Right cardiac atrium (tissue), 5 donors: ENCODE measurements around the gene SDCCAG8. TPM values are rescaled to one million over a fixed set of nuclear protein-coding genes. Genes with fewer than 3 reads are reported as not detected.
A peak's percentile ranks its signal among the peaks of the same experiment; 100 is the strongest.

ENCODE experiments used
- ATAC-seq, 2 donors: fragments of 200-7000 bp; cut with Tn5 transposase; one replicate each; pipeline versions ENCODE4 v1.8.0 to v1.9.1; 2020; ENCODE audit warnings: moderate library complexity in 2 of 2, mild to moderate bottlenecking in 1 of 2
- DNase-seq, 3 donors: peaks; one replicate each; pipeline ENCODE4 v3.0.0-alpha.2; 2020
- H3K27ac ChIP-seq: one replicate; pipeline ENCODE4 v1.5.1; 2013; ENCODE audit warnings: mild to moderate bottlenecking, low read length, control low read depth, moderate library complexity
- H3K27me3 ChIP-seq: one replicate; pipeline ENCODE4 v1.6.1; 2013; ENCODE audit not compliant: control insufficient read depth, insufficient read depth
- H3K4me1 ChIP-seq: one replicate; pipeline ENCODE4 v1.6.1; 2013; ENCODE audit warnings: low read length; ENCODE audit not compliant: control insufficient read depth, insufficient read depth
- H3K4me3 ChIP-seq: one replicate; pipeline ENCODE4 v1.5.1; 2013; ENCODE audit warnings: low read length, control low read depth
- H3K9me3 ChIP-seq: one replicate; pipeline ENCODE4 v1.6.1; 2013; ENCODE audit warnings: low read length; ENCODE audit not compliant: control insufficient read depth
- WGBS: extraction: QIAGEN DNeasy Blood & Tissue Kit; methylation state at CpG from one replicate; pipeline ENCODE4 v1.1.7; 2013; 5-methylcytosine and 5-hydroxymethylcytosine counted together
- intact Hi-C, 4 donors: fragments of 100-400 bp; cut with DNase I; formaldehyde crosslinking; loops; one replicate each; pipeline versions ENCODE4 v1.11.0 to v1.14.0; 2022 to 2023
- polyA plus RNA-seq: library from polyadenylated mRNA; stranded (reverse); fragments of 200-250 nt; gene quantifications from one replicate; pipeline ENCODE4 v1.2.3, GENCODE V29; 2013
- total RNA-seq, 4 donors: library from RNA; stranded (reverse); fragmentation: NEBNext Ultra II Directional; extraction: Animal tissue kit (Norgen Biotek cat#: 25700); gene quantifications; one replicate each; pipeline ENCODE4 v1.2.1, GENCODE V29; 2021
- donor health status: healthy with polysubstance abuse.
- donor health status: DM: no; HTN: yes; CAD: no.
- donor health status: DM: no; HTN: no; CAD: no.
- donor health status: DM: no; HTN: yes; CAD: no; lungs with severe emphysema.
- donor health status: DM: yes; HTN: yes; CAD: no.

SDCCAG8 gene
- total and polyA plus RNA-seq, 5 donors, result 16.9 to 31.7 (median 26.6) TPM

DNA sequence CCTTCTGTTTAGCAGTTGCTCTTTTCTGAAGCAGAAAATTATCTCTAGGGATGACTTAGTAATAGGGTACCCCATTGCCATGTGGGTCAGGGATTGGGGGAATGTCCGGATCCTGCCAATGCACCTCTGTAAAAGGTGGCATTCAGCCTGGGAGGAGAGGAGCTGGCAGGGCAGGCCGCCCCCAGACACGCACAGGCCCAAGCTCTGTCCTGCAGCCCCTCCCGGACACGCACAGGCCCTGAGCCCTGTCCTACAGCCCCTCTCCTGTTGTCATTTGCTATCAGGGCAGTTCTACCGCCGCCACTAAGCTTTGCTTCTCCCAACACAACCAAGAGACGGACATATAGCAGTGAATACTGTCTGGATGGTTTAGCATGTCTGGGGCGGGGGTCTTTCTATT lies 219.1 kb downstream of the SDCCAG8 start:
- 97% methylated on average over 9 of the region's 9 CpGs for WGBS

DNA sequence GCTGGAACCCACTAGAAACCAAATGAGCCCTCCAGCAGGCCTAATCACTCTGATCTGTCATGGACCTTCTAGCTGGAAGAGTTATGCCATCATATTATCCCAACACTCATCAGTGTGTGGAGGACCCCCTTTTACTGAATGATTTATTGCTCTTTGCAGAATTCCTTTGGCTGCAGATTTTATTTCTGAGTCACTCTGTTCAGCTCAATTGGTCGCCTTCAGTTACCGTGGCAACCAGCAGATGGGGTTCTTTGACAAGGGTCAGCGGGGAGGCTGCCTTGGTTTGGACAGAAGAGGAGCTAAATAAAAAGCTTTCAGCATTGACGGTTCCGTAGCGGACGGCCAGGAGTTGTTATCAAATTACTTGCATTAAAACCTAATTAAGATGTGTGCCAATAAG lies 220.1 kb downstream of the SDCCAG8 start:
- 79% methylated on average over 7 of the region's 7 CpGs for WGBS
- intact Hi-C loops, result no loop called here
- no peak overlapping the region for H3K4me3 ChIP-seq
- no peaks in the 10 kb centered on the region for H3K27me3 ChIP-seq
- DNase-seq, result no peak
- H3K27ac ChIP-seq, result no peak overlapping the region
- H3K9me3 ChIP-seq, result no peaks in the 10 kb centered on the region
- peaks cover 3% of the 10 kb centered on the region for H3K4me1 ChIP-seq
- no peak for ATAC-seq

More for the DNA sequence above, 219.1 kb downstream of the SDCCAG8 start:
- H3K4me3 ChIP-seq, result no peak overlapping the region
- no peak overlapping the region for H3K27ac ChIP-seq
- H3K27me3 ChIP-seq, result no peaks in the 10 kb centered on the region
- peaks cover 3% of the 10 kb centered on the region for H3K4me1 ChIP-seq
- intact Hi-C loops, result no loop called here
- H3K9me3 ChIP-seq, result no peaks in the 10 kb centered on the region
- no peak for DNase-seq
- peak in 1 of 2 donors; percentile 32 for ATAC-seq

DNA sequence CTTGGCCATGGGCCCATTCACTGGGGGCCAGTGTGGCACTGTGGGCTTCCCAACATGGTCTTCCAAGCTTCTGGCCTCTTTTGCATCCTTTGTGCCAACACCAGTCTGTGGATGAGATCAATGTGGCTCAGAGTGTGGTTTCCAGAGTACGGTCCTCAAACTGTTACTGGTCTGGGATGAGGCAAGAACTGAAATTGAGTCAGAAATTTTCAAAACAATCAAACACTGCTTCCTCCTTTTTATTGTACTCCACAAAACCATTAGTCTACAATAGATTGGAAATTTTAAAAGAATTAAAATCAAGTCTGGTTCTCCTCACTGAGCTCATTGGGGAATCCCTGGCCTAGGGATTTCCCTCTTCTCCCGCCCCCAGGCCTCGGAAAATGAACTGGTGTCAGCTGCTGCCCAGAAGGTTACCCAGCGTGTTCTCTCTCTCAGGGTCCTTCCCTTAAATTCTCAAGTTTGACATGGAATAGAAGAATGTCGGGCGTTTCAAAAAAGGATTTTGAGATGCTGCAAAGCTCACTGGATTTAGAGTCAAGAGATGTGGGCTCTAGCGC lies 222.0 kb downstream of the SDCCAG8 start:
- Histone ChIP-seq H3K4me3 (no peak overlapping the region), H3K9me3 (no peaks in the 10 kb centered on the region), H3K27ac (no peak overlapping the region), H3K27me3 (no peaks in the 10 kb centered on the region), H3K4me1 (peaks cover 4% of the 10 kb centered on the region)
- DNase-seq, result no peak
- ATAC-seq, result no peak
- WGBS, result 96% methylated on average over 7 of the region's 7 CpGs
- intact Hi-C loops, result no loop called here

DNA sequence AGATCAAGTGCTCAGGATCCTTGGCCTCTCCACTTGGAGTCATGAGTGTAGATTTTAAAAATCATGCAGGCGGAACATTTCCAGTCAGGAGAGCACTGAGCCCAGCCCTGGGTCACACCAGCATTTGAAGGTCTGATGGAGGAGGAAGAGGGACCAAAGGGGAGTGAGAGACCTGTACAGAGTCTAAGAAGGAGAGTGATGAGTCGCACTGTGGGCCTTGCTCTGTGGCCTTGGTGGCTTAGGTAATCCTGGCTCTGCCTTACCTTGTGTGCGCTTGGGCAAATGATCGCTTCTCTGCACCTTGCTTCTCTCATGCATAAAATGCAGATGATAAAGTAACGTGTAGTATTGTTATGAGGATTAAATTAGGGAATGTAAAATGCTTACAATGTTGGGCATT lies 225.3 kb downstream of the SDCCAG8 start:
- H3K4me1 ChIP-seq, result peaks cover 4% of the 10 kb centered on the region
- H3K27ac ChIP-seq, result no peak overlapping the region
- 97% methylated on average over 5 of the region's 5 CpGs for whole genome bisulfite sequencing
- ATAC-seq (no peak), DNase-seq (no peak)
- H3K4me3 ChIP-seq, result no peak overlapping the region
- no peaks in the 10 kb centered on the region for H3K27me3 ChIP-seq
- no peaks in the 10 kb centered on the region for H3K9me3 ChIP-seq
- intact Hi-C loops, result no loop called here

DNA sequence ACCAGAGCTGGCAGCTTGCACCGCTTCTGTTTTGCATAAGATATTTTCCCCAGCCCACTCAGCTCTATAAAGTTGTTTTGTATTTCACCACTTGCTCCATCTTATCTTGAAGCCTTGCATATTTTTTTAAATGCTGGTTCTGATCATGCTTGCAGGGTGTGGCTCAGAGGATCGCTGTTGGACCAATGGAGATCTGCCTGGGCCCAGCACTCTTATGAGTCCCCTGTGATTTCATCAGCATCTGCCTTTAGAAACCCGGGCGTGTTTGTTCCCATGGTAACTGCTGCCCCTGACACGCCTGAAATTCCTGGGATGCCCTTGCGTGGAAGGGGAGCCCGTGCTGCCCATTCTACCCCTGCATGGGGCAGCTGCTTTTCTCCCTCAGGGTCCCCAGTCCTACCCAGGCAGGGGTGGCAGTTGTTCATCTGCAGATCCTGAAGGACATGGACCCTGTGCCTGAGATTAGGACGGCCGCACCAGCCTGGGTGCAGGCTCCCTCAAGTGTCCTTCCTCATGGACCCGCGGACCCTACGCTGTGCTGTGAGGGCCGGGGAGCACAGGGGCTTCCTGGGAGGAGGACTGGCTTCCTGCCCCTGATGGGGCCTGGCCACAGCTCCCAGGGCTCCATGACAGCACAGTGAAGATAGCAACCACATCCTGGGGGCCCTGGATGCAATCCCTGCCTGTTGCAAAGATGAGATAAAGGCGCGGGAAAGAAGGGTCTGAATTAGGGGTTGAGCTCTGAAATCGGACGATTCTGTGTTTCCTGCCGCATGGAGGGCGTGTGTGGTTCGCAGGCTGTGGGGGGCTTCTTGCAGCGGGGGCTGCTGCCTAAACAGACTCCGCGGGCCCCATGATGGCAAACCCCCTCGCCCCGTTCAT lies 226.5 kb downstream of the SDCCAG8 start:
- DNase-seq (peak; percentile 58 to 72 (median 66)), ATAC-seq (peak; percentile 72 to 77)
- intact Hi-C loops, result no loop called here
- 24% methylated on average over 25 of the region's 25 CpGs for WGBS
- no peaks in the 10 kb centered on the region for H3K9me3 ChIP-seq
- H3K27ac ChIP-seq, result no peak overlapping the region
- peak overlapping the region; percentile 4 for H3K4me3 ChIP-seq
- H3K27me3 ChIP-seq, result no peaks in the 10 kb centered on the region
- H3K4me1 ChIP-seq, result peaks cover 4% of the 10 kb centered on the region

DNA sequence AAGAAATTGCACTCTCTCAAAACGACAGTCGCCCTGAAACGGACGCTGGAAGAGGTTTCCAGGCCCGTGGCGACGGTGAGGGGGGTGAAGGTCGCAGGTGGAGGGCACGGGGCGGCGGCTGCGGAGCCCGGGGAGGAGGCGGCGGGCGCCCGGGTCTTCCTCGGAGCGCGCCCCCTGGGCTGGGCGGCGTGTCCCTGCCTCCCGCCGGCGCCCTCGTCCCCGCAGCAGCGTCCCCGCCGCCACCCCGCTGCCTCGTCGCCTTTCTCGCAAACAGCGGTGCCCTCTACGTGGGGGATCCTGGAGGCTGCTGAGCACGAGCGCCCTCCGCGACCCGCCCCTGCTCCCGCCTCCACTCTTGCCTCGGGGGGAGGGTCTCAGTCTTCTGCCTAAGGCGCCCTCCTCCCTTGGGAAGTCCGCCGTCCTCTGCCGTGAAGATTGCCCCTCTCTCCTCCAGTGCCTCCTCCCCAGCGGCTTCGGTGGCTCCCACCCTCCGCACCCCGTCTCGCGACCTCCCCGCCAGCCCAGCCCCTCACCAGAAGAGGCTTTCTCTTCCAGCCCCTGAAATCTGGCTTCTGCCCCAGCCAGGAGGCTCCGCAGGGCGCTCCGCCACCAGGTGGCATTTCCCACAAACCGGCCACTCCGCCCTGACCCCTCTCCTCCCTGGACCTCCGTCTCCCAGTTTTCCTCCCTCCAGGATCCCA lies 227.4 kb downstream of the SDCCAG8 start:
- Histone ChIP-seq H3K9me3 (no peaks in the 10 kb centered on the region), H3K4me1 (peaks cover 4% of the 10 kb centered on the region), H3K27ac (no peak overlapping the region), H3K4me3 (peak overlapping the region; percentile 4), H3K27me3 (no peaks in the 10 kb centered on the region)
- ATAC-seq, result peak; percentile 32 to 36
- intact Hi-C loops, result no loop called here
- WGBS, result 18% methylated on average over 60 of the region's 60 CpGs
- DNase-seq, result no peak

DNA sequence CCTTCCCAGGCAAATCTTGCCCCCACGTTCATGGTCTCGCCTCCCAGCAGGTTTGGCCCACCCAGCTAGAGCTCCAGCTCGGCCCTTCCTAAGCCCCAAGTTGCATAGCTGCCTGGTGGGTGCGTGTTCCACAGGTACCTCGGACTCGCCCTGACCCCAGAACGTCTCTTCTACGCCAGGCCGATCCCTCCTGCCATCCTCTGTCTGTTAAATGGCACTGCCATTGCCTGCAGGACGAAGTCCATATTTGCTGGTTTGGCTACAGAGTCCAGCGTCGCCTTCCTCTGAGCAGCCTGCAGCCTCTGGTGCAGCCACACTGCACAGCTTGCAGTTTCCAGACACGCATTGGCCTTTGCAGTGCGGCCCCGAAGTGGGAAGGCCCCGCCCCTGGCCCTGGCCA lies 228.1 kb downstream of the SDCCAG8 start:
- intact Hi-C loops, result no loop called here
- ATAC-seq, result no peak
- no peak overlapping the region for H3K4me3 ChIP-seq
- peaks cover 4% of the 10 kb centered on the region for H3K4me1 ChIP-seq
- H3K27ac ChIP-seq, result no peak overlapping the region
- 97% methylated on average over 16 of the region's 16 CpGs for WGBS
- H3K27me3 ChIP-seq, result no peaks in the 10 kb centered on the region
- no peak for DNase-seq
- H3K9me3 ChIP-seq, result no peaks in the 10 kb centered on the region

DNA sequence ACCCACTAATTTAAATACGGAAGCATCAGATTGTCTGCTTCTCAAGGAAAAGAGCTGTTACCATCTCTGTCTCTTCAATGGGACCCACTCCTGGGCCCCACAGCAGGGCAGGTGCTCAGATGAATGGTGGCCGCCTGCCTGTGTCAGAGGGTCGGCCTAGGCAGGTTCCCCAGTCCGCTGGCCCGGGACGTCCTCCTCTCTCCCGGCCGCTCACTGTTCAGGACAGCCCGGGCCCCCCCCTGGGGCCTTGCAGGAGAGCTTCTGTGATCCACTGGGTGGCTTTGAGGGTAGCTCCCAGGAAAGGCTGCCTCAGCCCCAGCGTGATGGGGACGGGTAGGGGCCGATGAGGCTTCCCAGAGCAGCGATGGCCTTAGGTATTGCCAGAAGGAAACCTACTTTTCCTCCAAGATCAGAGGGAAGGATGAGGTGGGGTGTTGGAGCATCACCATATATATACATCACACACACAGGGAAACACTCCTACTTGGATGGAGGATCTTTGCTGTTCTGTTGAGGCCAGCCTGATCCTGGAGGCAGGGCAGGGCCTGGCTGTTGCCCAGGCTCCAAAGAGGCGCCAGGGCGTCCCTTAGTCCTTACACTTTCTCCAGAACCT lies 231.3 kb downstream of the SDCCAG8 start:
- no peaks in the 10 kb centered on the region for H3K9me3 ChIP-seq
- H3K4me3 ChIP-seq, result no peak overlapping the region
- H3K27ac ChIP-seq, result no peak overlapping the region
- ATAC-seq (no peak), DNase-seq (no peak)
- 96% methylated on average over 15 of the region's 15 CpGs for WGBS
- H3K4me1 ChIP-seq, result peaks cover 4% of the 10 kb centered on the region
- no peaks in the 10 kb centered on the region for H3K27me3 ChIP-seq
- intact Hi-C loops, result no loop called here

DNA sequence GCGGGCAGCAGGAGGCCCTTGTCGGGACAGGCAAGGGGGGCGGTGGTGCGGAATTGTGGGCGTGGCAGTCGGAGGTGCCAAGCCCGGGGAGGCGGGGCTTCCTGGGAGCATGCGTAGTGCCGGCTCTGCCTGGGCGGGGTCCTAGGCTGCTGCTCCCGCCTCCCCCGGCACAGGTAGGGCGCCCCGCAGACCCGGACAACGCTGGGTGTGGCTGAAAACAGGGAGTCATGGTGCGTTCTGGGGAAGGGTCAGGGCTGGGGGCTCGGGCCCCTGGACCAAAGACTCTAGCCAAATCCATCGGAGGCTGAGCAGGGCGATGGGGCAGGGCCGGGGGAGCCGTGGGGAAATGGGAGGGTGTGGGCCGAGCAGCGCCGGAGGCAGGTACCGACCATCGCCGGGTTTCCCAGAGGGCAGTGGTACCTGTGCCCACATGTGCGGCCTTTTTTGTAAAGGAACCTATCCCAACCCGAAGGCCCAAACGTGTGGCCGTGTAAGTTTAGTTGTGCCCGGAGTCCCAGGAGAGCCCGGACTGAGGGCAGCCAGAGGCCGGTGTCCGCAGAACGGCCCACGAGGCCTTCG lies 231.9 kb downstream of the SDCCAG8 start:
- ATAC-seq (peak; percentile 13 to 16), DNase-seq (no peak)
- 90% methylated on average over 40 of the region's 40 CpGs for WGBS
- Histone ChIP-seq H3K4me3 (no peak overlapping the region), H3K27ac (no peak overlapping the region), H3K9me3 (no peaks in the 10 kb centered on the region), H3K27me3 (no peaks in the 10 kb centered on the region), H3K4me1 (no peaks in the 10 kb centered on the region)
- intact Hi-C loops, result no loop called here

DNA sequence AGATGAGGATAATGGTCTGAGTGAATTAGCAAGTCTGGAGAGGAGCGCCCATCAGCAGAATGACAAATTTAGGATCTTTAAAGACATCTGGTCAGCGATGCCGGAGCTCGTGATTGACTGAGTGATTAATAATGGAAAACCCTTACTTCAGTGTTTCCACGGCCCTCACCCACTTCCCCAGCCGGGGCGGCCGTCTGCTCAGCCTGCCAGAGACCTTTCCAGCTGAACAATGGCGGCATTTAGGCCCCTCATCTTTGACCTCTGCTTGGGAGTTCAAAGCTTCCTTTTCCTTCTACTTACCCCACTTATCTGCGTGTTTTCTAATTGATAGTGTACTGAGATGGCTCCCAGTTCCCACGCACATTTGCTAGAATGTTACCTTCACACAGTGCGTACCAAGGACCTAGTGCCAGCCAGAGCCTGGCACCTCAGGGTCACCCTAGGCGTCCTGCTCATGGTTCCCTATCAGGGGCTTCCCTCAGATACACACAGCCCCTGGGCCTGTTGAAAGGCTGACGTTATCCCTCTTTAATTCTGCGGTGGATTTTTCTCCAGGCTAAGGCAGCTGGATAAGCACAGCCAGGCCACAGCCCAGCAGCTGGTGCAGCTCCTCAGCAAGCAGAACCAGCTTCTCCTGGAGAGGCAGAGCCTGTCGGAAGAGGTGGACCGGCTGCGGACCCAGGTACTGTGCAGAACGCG lies 232.8 kb downstream of the SDCCAG8 start:
- H3K27ac ChIP-seq, result no peak overlapping the region
- no peak overlapping the region for H3K4me3 ChIP-seq
- H3K9me3 ChIP-seq, result no peaks in the 10 kb centered on the region
- ATAC-seq, result peak in 1 of 2 donors; percentile 34
- WGBS, result 77% methylated on average over 20 of the region's 20 CpGs
- H3K27me3 ChIP-seq, result no peaks in the 10 kb centered on the region
- no peak for DNase-seq
- intact Hi-C loops, result no loop called here
- H3K4me1 ChIP-seq, result no peaks in the 10 kb centered on the region
